Right cardiac atrium (tissue), 5 donors: Measurements from ENCODE around the gene RALGPS1. TPM values are rescaled to one million over a fixed set of nuclear protein-coding genes. Genes with fewer than 3 reads are reported as not detected.

Source experiments
- ATAC-seq, 2 donors: fragments of 200-7000 bp; cut with Tn5 transposase; one replicate each; pipeline versions ENCODE4 v1.8.0 to v1.9.1; 2020; ENCODE audit warnings: moderate library complexity in 2 of 2, mild to moderate bottlenecking in 1 of 2
- DNase-seq, 3 donors: peaks; one replicate each; pipeline ENCODE4 v3.0.0-alpha.2; 2020
- H3K27ac ChIP-seq: one replicate; pipeline ENCODE4 v1.5.1; 2013; ENCODE audit warnings: mild to moderate bottlenecking, low read length, control low read depth, moderate library complexity
- H3K27me3 ChIP-seq: one replicate; pipeline ENCODE4 v1.6.1; 2013; ENCODE audit not compliant: control insufficient read depth, insufficient read depth
- H3K4me1 ChIP-seq: one replicate; pipeline ENCODE4 v1.6.1; 2013; ENCODE audit warnings: low read length; ENCODE audit not compliant: control insufficient read depth, insufficient read depth
- H3K4me3 ChIP-seq: one replicate; pipeline ENCODE4 v1.5.1; 2013; ENCODE audit warnings: low read length, control low read depth
- H3K9me3 ChIP-seq: one replicate; pipeline ENCODE4 v1.6.1; 2013; ENCODE audit warnings: low read length; ENCODE audit not compliant: control insufficient read depth
- WGBS: extraction: QIAGEN DNeasy Blood & Tissue Kit; methylation state at CpG from one replicate; pipeline ENCODE4 v1.1.7; 2013; 5-methylcytosine and 5-hydroxymethylcytosine counted together
- intact Hi-C, 4 donors: fragments of 100-400 bp; cut with DNase I; formaldehyde crosslinking; loops; one replicate each; pipeline versions ENCODE4 v1.11.0 to v1.14.0; 2022 to 2023
- polyA plus RNA-seq: library from polyadenylated mRNA; stranded (reverse); fragments of 200-250 nt; gene quantifications from one replicate; pipeline ENCODE4 v1.2.3, GENCODE V29; 2013
- total RNA-seq, 4 donors: library from RNA; stranded (reverse); fragmentation: NEBNext Ultra II Directional; extraction: Animal tissue kit (Norgen Biotek cat#: 25700); gene quantifications; one replicate each; pipeline ENCODE4 v1.2.1, GENCODE V29; 2021
- donor health status: healthy with polysubstance abuse.
- donor health status: DM: no; HTN: yes; CAD: no.
- donor health status: DM: no; HTN: no; CAD: no.
- donor health status: DM: no; HTN: yes; CAD: no; lungs with severe emphysema.
- donor health status: DM: yes; HTN: yes; CAD: no.

RALGPS1 gene
- total and polyA plus RNA-seq, 5 donors: 10.8 to 19.5 (median 16.3) TPM

- H3K9me3 ChIP-seq: no peaks in the 10 kb centered on the region
- DNase-seq: no peak
- 94% methylated on average over 12 of the region's 12 CpGs for WGBS
- H3K27ac ChIP-seq: no peak overlapping the region
- intact Hi-C loops: no loop called here
- no peaks in the 10 kb centered on the region for H3K27me3 ChIP-seq
- H3K4me1 ChIP-seq: peaks cover 16% of the 10 kb centered on the region
- H3K4me3 ChIP-seq: no peak overlapping the region
- ATAC-seq: no peak
These were observed 169.8 kb downstream of the RALGPS1 start for GRCh38 chr9:127084076-127085039.

GRCh38 chr9:127085186-127085585, 170.6 kb downstream of the RALGPS1 start:
- H3K9me3 ChIP-seq: no peaks in the 10 kb centered on the region
- peaks cover 14% of the 10 kb centered on the region for H3K4me1 ChIP-seq
- 93% methylated on average over 2 of the region's 2 CpGs for WGBS
- intact Hi-C loops: no loop called here
- no peaks in the 10 kb centered on the region for H3K27me3 ChIP-seq
- H3K4me3 ChIP-seq: no peak overlapping the region
- DNase-seq (no peak), ATAC-seq (no peak)
- no peak overlapping the region for H3K27ac ChIP-seq

- no peaks in the 10 kb centered on the region for H3K9me3 ChIP-seq
- H3K4me3 ChIP-seq: no peak overlapping the region
- intact Hi-C loops: no loop called here
- H3K4me1 ChIP-seq: peaks cover 10% of the 10 kb centered on the region
- no peaks in the 10 kb centered on the region for H3K27me3 ChIP-seq
- DNase-seq (no peak), ATAC-seq (no peak)
- 95% methylated on average over 4 of the region's 4 CpGs for WGBS
- no peak overlapping the region for H3K27ac ChIP-seq
These were observed 172.2 kb downstream of the RALGPS1 start for GRCh38 chr9:127086771-127087170.

DNA sequence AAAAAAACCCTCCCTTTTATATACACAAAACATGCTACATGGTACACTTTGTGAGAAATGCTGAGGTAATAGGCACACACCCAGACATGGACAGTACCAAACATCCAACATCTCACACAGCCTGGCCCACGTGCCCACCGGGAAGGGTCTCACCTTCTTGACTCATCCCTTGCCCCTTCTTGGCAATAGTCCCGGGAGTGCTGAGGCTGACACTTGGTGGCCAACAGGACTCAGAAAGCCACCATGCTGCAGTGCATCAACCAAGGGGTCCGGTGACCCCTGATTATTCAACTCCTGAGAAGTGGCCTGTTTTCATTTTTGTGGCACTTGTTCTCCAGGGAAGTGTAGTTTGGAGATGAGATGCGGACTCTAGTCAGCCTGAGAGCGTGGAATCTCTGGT, 172.8 kb downstream of the RALGPS1 start:
- ATAC-seq (no peak), DNase-seq (no peak)
- no peaks in the 10 kb centered on the region for H3K27me3 ChIP-seq
- no peaks in the 10 kb centered on the region for H3K9me3 ChIP-seq
- peaks cover 9% of the 10 kb centered on the region for H3K4me1 ChIP-seq
- no peak overlapping the region for H3K4me3 ChIP-seq
- H3K27ac ChIP-seq: no peak overlapping the region
- 91% methylated on average over 6 of the region's 6 CpGs for WGBS
- intact Hi-C loops: no loop called here

DNA sequence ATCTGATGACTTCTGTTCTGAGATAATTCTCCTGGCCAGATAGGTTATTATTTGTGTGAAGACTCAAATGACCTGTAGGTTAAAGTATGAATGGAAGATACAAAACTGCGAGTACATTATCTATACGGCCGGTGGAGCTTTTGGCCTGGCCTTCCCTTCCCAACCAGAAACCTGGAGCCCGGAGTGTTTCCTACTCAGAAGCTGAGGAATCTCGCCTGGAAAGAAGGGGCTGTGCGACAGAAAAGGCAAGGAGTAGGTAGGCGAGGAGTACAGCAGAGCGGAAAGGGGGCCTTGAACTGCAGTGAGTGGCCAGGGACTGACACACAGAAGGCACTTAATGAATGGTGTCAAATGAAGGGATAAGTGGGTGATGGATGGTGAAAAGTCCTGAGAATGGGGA, 173.3 kb downstream of the RALGPS1 start:
- intact Hi-C loops: no loop called here
- WGBS: 92% methylated on average over 8 of the region's 8 CpGs
- Histone ChIP-seq H3K9me3 (no peaks in the 10 kb centered on the region), H3K4me1 (peaks cover 9% of the 10 kb centered on the region), H3K4me3 (no peak overlapping the region), H3K27ac (no peak overlapping the region), H3K27me3 (no peaks in the 10 kb centered on the region)
- no peak for DNase-seq
- no peak for ATAC-seq

DNA sequence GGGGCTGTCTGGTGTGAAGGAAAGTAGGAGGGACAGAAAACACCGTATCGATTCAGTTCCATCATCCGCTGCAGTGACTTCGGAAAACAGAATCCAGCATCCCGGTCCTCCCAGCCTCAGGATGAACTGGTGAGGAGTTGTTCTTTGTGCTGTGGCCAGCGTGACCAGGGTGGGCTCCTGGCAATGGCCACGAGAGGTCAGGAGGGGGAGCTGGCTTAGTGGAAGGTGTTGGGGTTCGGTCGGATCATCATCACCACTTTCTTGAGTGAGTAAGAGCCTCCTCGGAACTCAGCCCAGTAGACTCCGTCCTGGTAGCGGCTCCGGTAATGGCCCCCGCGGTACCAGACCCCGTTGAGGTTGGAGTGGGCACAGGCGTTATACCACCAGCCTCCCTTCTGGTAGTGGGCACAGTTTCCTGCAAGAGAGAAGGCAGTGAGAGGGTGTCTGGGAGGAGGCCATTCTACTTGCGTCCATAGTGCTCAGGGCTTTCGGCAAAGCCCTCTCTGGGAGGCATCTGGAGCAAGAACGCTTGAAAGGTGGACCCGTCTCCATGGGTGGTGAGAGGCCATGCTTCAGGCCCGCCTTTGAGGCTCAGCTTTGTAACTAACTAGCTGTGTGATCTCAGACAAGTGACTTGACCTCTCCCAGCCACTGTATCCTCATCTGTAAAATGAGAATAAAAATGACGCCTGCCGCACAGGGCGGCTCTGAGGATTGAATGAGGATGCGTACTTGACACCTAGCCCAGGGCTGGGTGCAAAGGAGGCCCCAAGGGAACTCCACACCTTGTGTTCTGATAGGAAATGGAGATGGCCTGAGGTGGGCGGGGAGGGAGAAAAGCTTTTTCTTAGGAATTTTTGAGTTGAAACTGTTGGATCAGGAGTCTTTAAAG, 174.4 kb downstream of the RALGPS1 start:
- Histone ChIP-seq H3K9me3 (no peaks in the 10 kb centered on the region), H3K4me3 (no peak overlapping the region), H3K27ac (no peak overlapping the region), H3K27me3 (no peaks in the 10 kb centered on the region), H3K4me1 (peaks cover 2% of the 10 kb centered on the region)
- ATAC-seq (no peak), DNase-seq (no peak)
- WGBS: 96% methylated on average over 27 of the region's 27 CpGs
- intact Hi-C loops: no loop called here

- peaks cover 2% of the 10 kb centered on the region for H3K4me1 ChIP-seq
- ATAC-seq: peak; percentile 7 to 54
- 81% methylated on average over 6 of the region's 6 CpGs for WGBS
- no peak overlapping the region for H3K27ac ChIP-seq
- DNase-seq: peak in 1 of 3 donors; percentile 56
- H3K4me3 ChIP-seq: no peak overlapping the region
- no peaks in the 10 kb centered on the region for H3K9me3 ChIP-seq
- no peaks in the 10 kb centered on the region for H3K27me3 ChIP-seq
- intact Hi-C loops: no loop called here
These were observed 175.1 kb downstream of the RALGPS1 start for GRCh38 chr9:127089631-127090081.

- Histone ChIP-seq H3K4me3 (no peak overlapping the region), H3K27me3 (no peaks in the 10 kb centered on the region), H3K27ac (no peak overlapping the region), H3K4me1 (peaks cover 2% of the 10 kb centered on the region), H3K9me3 (no peaks in the 10 kb centered on the region)
- ATAC-seq (peak; percentile 22), DNase-seq (peak in 1 of 3 donors; percentile 64)
- WGBS: 69% methylated on average over 6 of the region's 6 CpGs
- intact Hi-C loops: no loop called here
These were observed 175.9 kb downstream of the RALGPS1 start for GRCh38 chr9:127090341-127090985.

GRCh38 chr9:127091526-127091925, 176.9 kb downstream of the RALGPS1 start:
- Histone ChIP-seq H3K27ac (no peak overlapping the region), H3K4me1 (peaks cover 2% of the 10 kb centered on the region), H3K9me3 (no peaks in the 10 kb centered on the region), H3K27me3 (no peaks in the 10 kb centered on the region), H3K4me3 (no peak overlapping the region)
- DNase-seq (no peak), ATAC-seq (no peak)
- 96% methylated on average over 13 of the region's 13 CpGs for WGBS
- intact Hi-C loops: no loop called here

DNA sequence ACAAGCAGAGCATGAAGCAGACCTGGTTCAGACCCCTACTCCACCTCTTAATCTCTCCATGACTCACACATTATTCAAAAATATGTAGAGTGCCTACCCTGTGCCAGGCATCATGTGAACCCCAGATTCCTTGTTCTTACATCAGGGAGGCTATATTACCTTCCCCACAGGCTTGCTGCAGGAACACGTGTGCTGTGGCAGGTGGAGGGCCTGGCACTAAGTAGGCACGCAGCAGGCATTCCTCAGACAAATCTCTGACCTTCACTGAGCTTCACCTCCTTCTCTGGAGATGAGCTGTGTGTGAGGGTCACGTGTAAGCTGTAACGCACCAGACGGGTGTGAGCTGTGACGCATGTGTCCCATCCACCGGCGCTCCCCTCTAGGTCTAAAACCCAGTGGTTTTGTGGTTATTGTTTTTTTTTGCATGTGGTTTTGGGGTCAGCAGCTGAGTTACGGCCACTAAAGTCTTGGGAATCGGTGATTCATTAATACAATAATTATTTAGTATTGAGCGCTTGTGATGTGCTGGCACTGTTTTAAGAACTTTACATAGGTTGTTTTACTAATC, 177.5 kb downstream of the RALGPS1 start:
- DNase-seq (no peak), ATAC-seq (no peak)
- no peak overlapping the region for H3K4me3 ChIP-seq
- H3K9me3 ChIP-seq: no peaks in the 10 kb centered on the region
- H3K27me3 ChIP-seq: no peaks in the 10 kb centered on the region
- H3K4me1 ChIP-seq: peaks cover 2% of the 10 kb centered on the region
- no peak overlapping the region for H3K27ac ChIP-seq
- intact Hi-C loops: no loop called here
- 91% methylated on average over 11 of the region's 11 CpGs for WGBS
